ENCODE measurements around the gene PKD1. TPM values are rescaled to one million over a fixed set of nuclear protein-coding genes. Genes with fewer than 3 reads are reported as not detected.
A peak's percentile ranks its signal among the peaks of the same experiment; 100 is the strongest.
"Not testable (repeated sequence)": the region's sequence is repeated elsewhere in the genome, so short reads cannot be mapped to it uniquely, and the experiment has no call there.

Gene PKD1
- total RNA-seq, 1 donor from 2014 or later: 183 TPM

DNA sequence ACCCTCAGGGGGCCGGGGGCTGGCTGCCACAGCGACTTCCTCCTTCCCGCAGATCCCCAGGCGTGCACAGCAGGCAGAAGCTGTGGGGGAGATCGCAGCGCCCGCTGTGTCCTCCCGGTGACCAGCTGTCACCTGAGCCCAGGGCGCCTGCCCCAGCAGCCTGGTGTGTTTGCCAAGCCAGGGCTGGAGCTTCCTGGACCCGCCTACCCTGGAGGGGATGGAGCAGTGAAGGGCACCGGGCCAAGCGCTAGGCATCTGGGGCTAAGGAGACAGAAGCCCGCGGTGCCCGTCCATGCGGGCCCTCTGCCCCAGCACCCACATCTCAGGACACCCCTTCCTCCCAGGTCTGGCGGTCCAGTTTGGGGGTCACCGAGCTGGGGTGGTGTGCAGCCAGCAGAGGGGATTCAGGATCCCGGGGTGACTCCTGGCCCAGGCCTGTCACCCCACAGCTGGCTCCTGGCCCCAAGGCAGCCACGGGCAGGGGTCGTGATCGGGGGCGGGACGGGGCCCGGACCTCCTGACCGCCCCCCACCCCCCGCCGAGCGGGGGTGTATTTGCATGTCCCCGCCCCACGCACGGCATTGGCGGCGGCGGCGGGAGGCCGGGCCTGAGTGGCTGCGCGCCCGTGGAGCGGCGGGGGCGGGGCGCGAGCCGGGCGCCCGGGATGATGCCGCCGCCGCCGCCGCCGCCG lies 12.4 kb upstream of the PKD1 start, which contains the start of gene RAB26:
RAB26 (plus strand) TSS at position 645 of the 691 bp plus-strand sequence. CDS start 159 bp downstream, outside the sequence.
- Mint-ChIP-seq H3K27me3 (ENCODE audit: low read depth) (no peaks in the 10 kb centered on the region), H3K27ac (no peak within 1 kb of the TSS), H3K36me3 (peaks cover 4% of the 10 kb centered on the region), H3K4me3 (peak within 1 kb of the TSS; percentile 59), H3K4me1 (peaks cover 31% of the 10 kb centered on the region), H3K9me3 (no peaks in the 10 kb centered on the region)
- peak in 1 of 2 experiments; percentile 55 for DNase-seq (ENCODE audit: low spot score in 2 of 2, unreplicated experiment in 2 of 2)
- TF ChIP-seq CTCF (IDR thresholded peaks at IDR 0.05; ENCODE audit: unreplicated experiment): no peak

- Mint-ChIP-seq H3K27me3 (ENCODE audit: low read depth) (no peaks in the 10 kb centered on the region), H3K36me3 (peaks cover 4% of the 10 kb centered on the region), H3K4me1 (peaks cover 28% of the 10 kb centered on the region), H3K27ac (no peak overlapping the region), H3K4me3 (peak overlapping the region; percentile 17), H3K9me3 (no peaks in the 10 kb centered on the region)
- TF ChIP-seq CTCF (IDR thresholded peaks at IDR 0.05; ENCODE audit: unreplicated experiment): no peak
- DNase-seq (ENCODE audit: low spot score in 2 of 2, unreplicated experiment in 2 of 2): no peak
These were observed 11.7 kb upstream of the PKD1 start for GRCh38 chr16:2147378-2147777.

DNA sequence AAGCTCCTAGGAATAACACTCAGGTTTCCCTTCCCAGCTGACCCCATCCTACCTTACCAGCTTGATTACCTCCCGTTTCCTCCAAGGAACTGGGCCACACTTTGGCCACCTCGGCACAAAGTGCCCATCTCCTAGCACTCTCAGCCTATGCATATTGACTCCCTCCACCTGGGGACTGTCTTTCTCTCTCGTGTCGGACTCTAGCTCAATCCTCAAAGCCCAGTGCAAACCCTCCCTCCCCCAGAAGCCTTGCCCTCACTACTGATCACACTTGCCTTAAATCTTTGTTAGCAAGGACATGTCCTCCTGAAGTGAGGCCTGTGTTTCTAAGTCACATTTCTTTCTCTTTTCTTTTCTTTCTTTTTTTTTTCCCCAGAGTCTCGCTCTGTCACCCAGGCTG lies 10.1 kb upstream of the PKD1 start:
- H3K9me3 Mint-ChIP-seq: no peaks in the 10 kb centered on the region
- no peak for TF ChIP-seq CTCF (IDR thresholded peaks at IDR 0.05; ENCODE audit: unreplicated experiment)
- H3K36me3 Mint-ChIP-seq: no peaks in the 10 kb centered on the region
- no peak overlapping the region for H3K4me3 Mint-ChIP-seq
- peaks cover 16% of the 10 kb centered on the region for H3K4me1 Mint-ChIP-seq
- H3K27ac Mint-ChIP-seq: no peak overlapping the region
- no peak for DNase-seq (ENCODE audit: low spot score in 2 of 2, unreplicated experiment in 2 of 2)
- no peaks in the 10 kb centered on the region for H3K27me3 Mint-ChIP-seq (ENCODE audit: low read depth)

GRCh38 chr16:2143878-2144485 lies 8.3 kb upstream of the PKD1 start:
- no peak overlapping the region for H3K4me3 Mint-ChIP-seq
- H3K36me3 Mint-ChIP-seq: no peaks in the 10 kb centered on the region
- DNase-seq (ENCODE audit: low spot score in 2 of 2, unreplicated experiment in 2 of 2): no peak
- H3K27me3 Mint-ChIP-seq (ENCODE audit: low read depth): no peaks in the 10 kb centered on the region
- H3K9me3 Mint-ChIP-seq: no peaks in the 10 kb centered on the region
- H3K4me1 Mint-ChIP-seq: peaks cover 2% of the 10 kb centered on the region
- no peak overlapping the region for H3K27ac Mint-ChIP-seq
- no peak for TF ChIP-seq CTCF (IDR thresholded peaks at IDR 0.05; ENCODE audit: unreplicated experiment)

DNA sequence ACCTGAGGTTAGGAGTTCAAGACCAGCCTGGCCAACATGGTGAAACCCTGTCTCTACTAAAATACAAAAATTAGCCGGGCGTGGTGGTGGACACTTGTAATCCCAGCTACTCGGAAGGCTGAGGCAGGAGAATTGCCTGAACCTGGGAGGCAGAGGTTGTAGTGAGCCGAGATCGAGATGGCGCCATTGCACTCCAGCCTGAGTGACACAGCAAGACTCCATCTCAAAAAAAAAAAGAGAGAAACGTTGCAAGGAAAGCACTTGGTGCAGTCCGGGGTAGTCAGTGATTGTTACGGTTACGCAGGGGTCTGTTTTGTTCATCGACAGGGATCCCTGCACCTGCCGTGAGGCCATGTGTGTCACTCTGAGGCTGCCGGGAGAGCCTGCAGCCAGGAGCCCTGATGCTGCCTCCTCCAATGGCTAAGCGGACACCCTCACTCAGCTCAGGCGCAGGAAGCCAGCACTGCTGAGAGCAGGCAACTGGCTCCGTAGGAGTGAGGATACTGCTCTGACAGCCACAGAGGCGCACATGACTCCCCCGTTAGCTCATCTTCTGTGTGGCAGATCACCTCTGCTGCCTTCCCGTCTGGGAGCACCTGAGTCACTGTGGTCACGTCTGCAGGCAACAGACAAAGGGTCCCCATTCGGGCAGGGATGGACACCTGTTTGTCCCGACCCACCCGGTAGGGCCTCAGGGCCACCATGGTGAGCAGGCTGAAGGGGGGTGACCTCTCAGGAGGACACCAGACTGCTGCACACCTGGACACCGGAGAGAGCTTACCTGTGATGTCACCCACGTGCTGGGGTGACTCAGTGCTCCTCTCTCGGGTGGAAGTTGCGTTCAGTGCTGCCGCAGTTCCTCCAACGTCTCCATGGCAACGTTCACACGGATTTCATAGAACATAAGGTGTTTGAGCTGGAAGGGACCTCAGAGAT lies 7.5 kb upstream of the PKD1 start:
- H3K27me3 Mint-ChIP-seq (ENCODE audit: low read depth): no peaks in the 10 kb centered on the region
- DNase-seq (ENCODE audit: low spot score in 2 of 2, unreplicated experiment in 2 of 2): no peak
- no peak for TF ChIP-seq CTCF (IDR thresholded peaks at IDR 0.05; ENCODE audit: unreplicated experiment)
- no peaks in the 10 kb centered on the region for H3K9me3 Mint-ChIP-seq
- H3K27ac Mint-ChIP-seq: no peak overlapping the region
- no peaks in the 10 kb centered on the region for H3K36me3 Mint-ChIP-seq
- H3K4me3 Mint-ChIP-seq: no peak overlapping the region
- peaks cover 2% of the 10 kb centered on the region for H3K4me1 Mint-ChIP-seq

DNA sequence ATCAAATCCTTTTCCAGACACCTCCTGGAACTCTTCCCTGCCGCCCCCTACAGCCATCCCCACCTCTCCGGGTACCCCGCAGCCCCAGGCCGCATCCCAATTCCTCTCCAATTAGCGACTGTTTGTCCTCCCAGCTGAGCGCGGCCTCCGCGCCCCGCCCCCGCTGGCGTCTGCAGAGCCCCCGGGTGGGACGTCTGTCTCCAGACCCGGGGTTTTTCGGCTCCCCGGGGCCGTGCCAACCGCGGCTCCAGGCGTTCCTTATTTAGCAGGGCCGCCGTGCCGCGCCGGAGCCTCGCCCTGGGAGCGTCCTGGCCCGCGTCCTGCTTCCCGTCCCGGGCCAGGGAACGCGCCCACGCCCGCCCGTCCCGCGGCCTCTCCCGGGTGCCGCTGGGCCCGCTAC lies 627 bp downstream of the PKD1 start:
- not testable (repeated sequence) for H3K27me3 Mint-ChIP-seq (ENCODE audit: low read depth); H3K9me3 Mint-ChIP-seq; H3K4me1 Mint-ChIP-seq; H3K36me3 Mint-ChIP-seq
- Mint-ChIP-seq H3K27ac (peak overlapping the region; percentile 77), H3K4me3 (peak overlapping the region; percentile 77)
- peak in 1 of 2 experiments; percentile 59 for DNase-seq (ENCODE audit: low spot score in 2 of 2, unreplicated experiment in 2 of 2)

GRCh38 chr16:2133797-2134196 lies 1.9 kb downstream of the PKD1 start:
- H3K27ac Mint-ChIP-seq; DNase-seq (ENCODE audit: low spot score in 2 of 2, unreplicated experiment in 2 of 2); H3K27me3 Mint-ChIP-seq (ENCODE audit: low read depth); H3K36me3 Mint-ChIP-seq; H3K9me3 Mint-ChIP-seq; H3K4me3 Mint-ChIP-seq: not testable (repeated sequence)
- peaks cover 13% of the 10 kb centered on the region for H3K4me1 Mint-ChIP-seq

GRCh38 chr16:2129890-2130447 lies 5.7 kb downstream of the PKD1 start:
- not testable (repeated sequence) for H3K36me3 Mint-ChIP-seq; H3K4me3 Mint-ChIP-seq; DNase-seq (ENCODE audit: low spot score in 2 of 2, unreplicated experiment in 2 of 2); H3K9me3 Mint-ChIP-seq; H3K27me3 Mint-ChIP-seq (ENCODE audit: low read depth)
- peak overlapping the region; percentile 85 for H3K27ac Mint-ChIP-seq
- peaks cover 34% of the 10 kb centered on the region for H3K4me1 Mint-ChIP-seq

Measured in mesothelial cell of epicardium (in vitro differentiated cells).